Common myeloid progenitor, CD34-positive (primary cell): Measurements from ENCODE around the gene KLHL2.

Experiments
- CTCF ChIA-PET: fragments of 350-600 bp; sonication (Branson Sonifier 250); formaldehyde crosslinking; loops from one replicate; lab custom pipeline; 2021; ENCODE audit warnings: antibody characterized with exemption; lab: Charles Lee
- POLR2A ChIA-PET: fragments of 350-600 bp; sonication (Branson Sonifier 250); formaldehyde crosslinking; loops from one replicate; lab custom pipeline; 2021; ENCODE audit warnings: antibody characterized with exemption; lab: Charles Lee
- DNase-seq, 3 donors: peaks; one replicate each; pipeline versions ENCODE4 v3.0.0 to v3.0.0-alpha.2; 2013
- H3K27ac ChIP-seq, 2 experiments: 1 replicate in 1 of 2; 2 replicates in 1 of 2; pipeline ENCODE4 v1.7.0; 2013; ENCODE audit warnings: inconsistent platforms in 2 of 2, low read length in 2 of 2, mild to moderate bottlenecking in 2 of 2, low read depth in 1 of 2, moderate library complexity in 1 of 2; ENCODE audit not compliant: severe bottlenecking in 2 of 2, insufficient read depth in 1 of 2, poor library complexity in 1 of 2
- H3K27me3 ChIP-seq, 5 experiments: replicated peaks in 2 of 5; 1 replicate in 3 of 5; 2 replicates in 2 of 5; pipeline versions ENCODE4 v1.6.1 to v1.7.0; 2013; ENCODE audit warnings: low read length in 4 of 5, mild to moderate bottlenecking in 2 of 5, moderate library complexity in 2 of 5, inconsistent platforms in 1 of 5; ENCODE audit not compliant: insufficient read depth in 5 of 5, control insufficient read depth in 4 of 5
- H3K36me3 ChIP-seq, 4 experiments: 1 replicate in 2 of 4; 2 replicates in 2 of 4; pipeline versions ENCODE4 v1.6.1 to v1.7.0; 2013; ENCODE audit warnings: low read length in 3 of 4, control low read depth in 1 of 4, mild to moderate bottlenecking in 1 of 4; ENCODE audit not compliant: control insufficient read depth in 4 of 4, insufficient read depth in 4 of 4
- H3K4me1 ChIP-seq, 4 experiments: 1 replicate in 3 of 4; 2 replicates in 1 of 4; pipeline versions ENCODE4 v1.6.1 to v1.7.1; 2013; ENCODE audit warnings: low read length in 3 of 4, mild to moderate bottlenecking in 3 of 4, control low read depth in 1 of 4, inconsistent platforms in 1 of 4, moderate library complexity in 1 of 4; ENCODE audit not compliant: control insufficient read depth in 4 of 4, insufficient read depth in 4 of 4; ENCODE audit errors: control extremely low read depth in 1 of 4
- H3K4me3 ChIP-seq, 7 experiments: 1 replicate in 4 of 7; 2 replicates in 3 of 7; pipeline versions ENCODE4 v1.5.1 to v1.7.0; 2013; ENCODE audit warnings: mild to moderate bottlenecking in 7 of 7, low read length in 6 of 7, moderate library complexity in 6 of 7, inconsistent platforms in 2 of 7, low read depth in 2 of 7, control low read depth in 1 of 7; ENCODE audit not compliant: insufficient read depth in 4 of 7, control insufficient read depth in 1 of 7; ENCODE audit errors: extremely low read depth in 1 of 7
- H3K9me3 ChIP-seq, 5 experiments: 1 replicate in 4 of 5; 2 replicates in 1 of 5; pipeline versions ENCODE4 v1.6.1 to v1.7.1; 2013; ENCODE audit warnings: low read length in 4 of 5, mild to moderate bottlenecking in 2 of 5, inconsistent platforms in 1 of 5, low read depth in 1 of 5, moderate library complexity in 1 of 5; ENCODE audit not compliant: control insufficient read depth in 4 of 5, insufficient read depth in 2 of 5; ENCODE audit errors: control extremely low read depth in 1 of 5
- WGBS: methylation state at CpG from one replicate; pipeline ENCODE4 v1.1.5; 2013; ENCODE audit not compliant: insufficient coverage; 5-methylcytosine and 5-hydroxymethylcytosine counted together

The KLHL2 gene

DNA sequence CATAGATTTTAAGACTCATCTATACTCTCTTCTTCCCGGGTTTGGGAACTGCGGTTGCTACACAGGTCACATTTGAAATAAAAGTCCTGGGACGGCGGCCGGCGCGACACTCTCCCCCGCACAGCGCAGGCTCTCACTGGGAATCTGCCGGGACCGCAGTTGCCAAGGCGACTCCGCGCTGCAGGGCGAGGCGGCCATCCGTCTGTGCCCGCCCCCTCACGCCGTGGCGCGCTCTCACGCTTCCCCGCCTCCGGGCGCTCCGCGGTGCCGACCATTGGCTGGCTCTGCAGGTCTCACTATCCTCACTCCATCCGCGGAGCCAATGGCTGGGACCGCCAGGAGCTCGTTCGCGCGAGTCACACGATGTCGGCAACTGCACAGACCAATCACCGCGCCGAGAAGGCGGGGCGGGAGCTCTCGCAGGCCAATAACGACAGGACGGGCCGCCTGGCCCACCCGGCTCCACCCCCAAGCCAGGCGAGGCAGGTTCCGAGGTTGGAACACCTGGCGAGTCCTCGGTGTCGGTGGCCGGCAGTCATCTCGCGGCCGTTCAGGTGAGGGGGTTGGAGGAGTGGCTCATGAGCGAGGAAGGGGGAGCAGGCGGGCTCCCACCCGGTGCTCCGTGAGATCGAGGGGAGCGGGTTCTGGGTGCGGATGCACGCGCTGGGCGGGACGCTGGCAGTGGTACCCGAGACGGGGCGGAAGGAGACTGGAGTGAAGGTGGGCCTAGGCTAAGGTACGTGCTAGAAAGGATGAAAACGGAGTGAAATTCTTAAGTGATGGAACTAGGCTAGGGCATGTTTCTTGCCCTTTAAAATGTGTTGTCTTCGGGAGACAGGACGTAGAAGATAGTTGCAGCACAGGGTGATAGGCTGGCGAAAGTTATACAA is 120.1 kb downstream of the KLHL2 start, which contains the start of gene MSMO1:
Gene MSMO1, plus strand, starts transcription at position 459 of the 890 bp plus-strand sequence. CDS start 5,702 bp downstream, outside the sequence.
- peak; percentile 98 to 99 (median 99) for DNase-seq
- Histone ChIP-seq H3K36me3 (peaks cover 0 to 35% (median 3%) of the 10 kb centered on the region in 4 experiments), H3K27me3 (no peaks in the 10 kb centered on the region), H3K4me3 (peak within 1 kb of the TSS; percentile 82 to 98 (median 96)), H3K27ac (peak within 1 kb of the TSS; percentile 79 to 94), H3K9me3 (peaks cover 0 to 3% (median 0%) of the 10 kb centered on the region in 5 experiments), H3K4me1 (peaks cover 16 to 45% (median 23%) of the 10 kb centered on the region in 4 experiments)
- POLR2A ChIA-PET, result interaction anchor here (0.7 kb wide), 1 partner anchor 28 kb away, joined by 3 read pairs; no protein-coding TSS in a partner anchor
- WGBS, result under 1% methylated on average over 69 of the region's 76 CpGs
- CTCF ChIA-PET, result interaction anchor here (1.2 to 2.8 kb wide), 5 partner anchors 9 to 215 kb away, joined by 3 to 15 read pairs (median 5); partner anchors contain the start of gene TMEM192

DNA sequence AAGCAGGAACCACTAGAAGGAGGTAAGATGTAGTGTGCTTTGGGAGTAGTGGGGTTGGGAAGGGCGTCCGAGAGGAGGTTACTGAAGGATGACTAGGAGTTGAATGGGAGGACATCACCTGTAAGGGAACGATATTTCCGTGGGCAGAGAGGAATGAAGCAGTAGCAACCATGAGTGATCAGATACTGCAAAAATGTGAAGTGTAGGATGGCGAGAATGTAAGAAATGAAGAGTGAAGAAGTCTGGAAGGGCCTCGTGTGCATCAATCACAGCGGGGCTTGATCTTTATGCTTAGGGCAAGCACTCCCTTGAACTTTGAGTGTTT is 120.7 kb downstream of the KLHL2 start:
- H3K9me3 ChIP-seq, result peaks cover 0 to 3% (median 0%) of the 10 kb centered on the region in 5 experiments
- H3K27ac ChIP-seq, result peak overlapping the region; percentile 56 to 89
- H3K4me1 ChIP-seq, result peaks cover 16 to 50% (median 23%) of the 10 kb centered on the region in 4 experiments
- H3K27me3 ChIP-seq, result no peaks in the 10 kb centered on the region
- 2% methylated on average over 7 of the region's 7 CpGs for WGBS
- ChIA-PET CTCF (interaction anchor here (1.9 to 2.4 kb wide), 3 partner anchors 9 to 215 kb away, joined by 4 to 6 read pairs (median 5); partner anchors contain the start of gene TMEM192), POLR2A (no interaction called here)
- H3K4me3 ChIP-seq, result peak overlapping the region; percentile 77 to 98 (median 96)
- no peak for DNase-seq
- H3K36me3 ChIP-seq, result peaks cover 0 to 38% (median 3%) of the 10 kb centered on the region in 4 experiments

DNA sequence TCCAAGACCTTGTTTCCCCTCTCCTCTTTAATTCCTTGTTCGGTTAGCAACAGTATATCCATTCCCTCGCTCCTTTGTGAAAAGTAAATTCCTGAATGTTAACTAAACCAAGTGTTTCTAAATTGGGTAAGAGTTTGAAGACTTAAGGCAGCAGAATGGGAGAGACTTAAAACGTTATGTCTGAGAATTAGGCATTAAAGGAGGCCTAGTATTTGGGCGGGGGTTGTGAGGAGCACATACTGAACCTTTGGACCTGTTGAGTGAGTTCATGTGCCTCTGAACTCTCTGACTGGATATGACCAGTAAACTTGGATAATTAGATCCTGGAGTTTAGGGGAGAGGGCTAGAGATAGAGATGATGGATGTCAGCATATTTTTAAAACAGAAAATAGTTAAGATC is 121.3 kb downstream of the KLHL2 start:
- H3K4me3 ChIP-seq, result peak overlapping the region in 6 of 7 experiments; percentile 77 to 98 (median 96)

DNA sequence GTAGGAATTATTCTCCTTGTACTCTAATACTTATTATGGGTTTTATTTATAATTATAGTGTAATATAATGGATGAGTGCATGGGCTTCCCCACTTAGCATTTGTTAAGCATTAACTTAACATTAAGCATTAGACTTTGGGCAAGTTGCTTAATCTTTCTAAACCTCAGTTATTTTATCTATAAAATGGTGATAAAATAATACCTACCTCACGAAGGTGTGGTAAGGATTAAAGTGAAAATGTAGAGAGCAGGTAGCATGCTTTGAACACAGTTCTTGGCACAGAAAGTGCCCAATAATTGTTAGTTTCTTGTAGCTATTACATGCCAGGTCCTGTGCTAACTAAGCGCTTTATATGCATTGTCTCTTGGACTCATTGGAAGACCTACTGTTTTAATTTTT is 122.7 kb downstream of the KLHL2 start:
- no peak overlapping the region for H3K27ac ChIP-seq
- H3K4me1 ChIP-seq, result peaks cover 16 to 56% (median 23%) of the 10 kb centered on the region in 4 experiments
- H3K36me3 ChIP-seq, result peaks cover 0 to 48% (median 12%) of the 10 kb centered on the region in 4 experiments
- WGBS, result 100% methylated on average over 2 of the region's 2 CpGs
- H3K27me3 ChIP-seq, result no peaks in the 10 kb centered on the region
- no peak for DNase-seq
- ChIA-PET CTCF (interaction anchor here (1.2 to 2.0 kb wide), 2 partner anchors 11 to 13 kb away, joined by 3 to 5 read pairs; no protein-coding TSS in a partner anchor), POLR2A (interaction anchor here (0.6 kb wide), 1 partner anchor 108 kb away, joined by 5 read pairs; no protein-coding TSS in a partner anchor)
- H3K4me3 ChIP-seq, result peak overlapping the region in 2 of 7 experiments; percentile 9 to 96
- H3K9me3 ChIP-seq, result peaks cover 0 to 3% (median 0%) of the 10 kb centered on the region in 5 experiments

More for the DNA sequence above, 121.3 kb downstream of the KLHL2 start:
- Histone ChIP-seq H3K9me3 (peaks cover 0 to 3% (median 0%) of the 10 kb centered on the region in 5 experiments), H3K4me1 (peaks cover 16 to 51% (median 23%) of the 10 kb centered on the region in 4 experiments), H3K27ac (peak overlapping the region in 1 of 2 experiments; percentile 89), H3K36me3 (peaks cover 0 to 43% (median 5%) of the 10 kb centered on the region in 4 experiments), H3K27me3 (no peaks in the 10 kb centered on the region)
- ChIA-PET CTCF (interaction anchor here (1.2 to 2.4 kb wide), 4 partner anchors 10 to 216 kb away, joined by 3 to 6 read pairs (median 4); partner anchors contain the start of gene TMEM192), POLR2A (no interaction called here)
- 58% methylated on average over 2 of the region's 4 CpGs for WGBS
- DNase-seq, result no peak

DNA sequence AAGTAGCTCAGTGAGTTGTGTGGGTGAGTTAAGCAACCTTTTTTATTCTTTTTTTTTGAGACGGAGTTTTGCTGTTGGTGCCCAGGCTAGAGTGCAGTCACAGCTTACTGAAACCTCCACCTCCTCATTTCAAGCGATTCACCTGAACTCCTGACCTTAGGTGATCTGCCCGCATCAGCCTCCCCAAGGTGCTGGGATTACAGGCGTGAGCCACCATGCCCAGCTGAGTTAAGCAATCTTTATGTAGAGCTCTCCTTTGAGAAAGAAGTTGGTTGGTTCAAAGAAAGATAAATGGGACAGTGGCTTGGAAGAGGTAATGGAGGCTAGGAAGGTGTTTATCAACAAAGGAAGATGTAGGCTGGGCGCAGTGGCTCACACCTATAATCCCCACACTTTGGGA is 123.3 kb downstream of the KLHL2 start:
- Histone ChIP-seq H3K27me3 (no peaks in the 10 kb centered on the region), H3K9me3 (no peaks in the 10 kb centered on the region), H3K27ac (peak overlapping the region in 1 of 2 experiments; percentile 38), H3K4me1 (peaks cover 16 to 56% (median 23%) of the 10 kb centered on the region in 4 experiments), H3K4me3 (peak overlapping the region in 1 of 7 experiments; percentile 96), H3K36me3 (peaks cover 2 to 54% (median 14%) of the 10 kb centered on the region in 4 experiments)
- ChIA-PET CTCF (interaction anchor here (1.2 to 1.4 kb wide), 2 partner anchors 13 to 200 kb away, joined by 3 read pairs; no protein-coding TSS in a partner anchor), POLR2A (interaction anchor here (0.7 kb wide), 1 partner anchor 233 kb away, joined by 7 read pairs; no protein-coding TSS in a partner anchor)
- DNase-seq, result no peak
- 97% methylated on average over 3 of the region's 5 CpGs for WGBS

DNA sequence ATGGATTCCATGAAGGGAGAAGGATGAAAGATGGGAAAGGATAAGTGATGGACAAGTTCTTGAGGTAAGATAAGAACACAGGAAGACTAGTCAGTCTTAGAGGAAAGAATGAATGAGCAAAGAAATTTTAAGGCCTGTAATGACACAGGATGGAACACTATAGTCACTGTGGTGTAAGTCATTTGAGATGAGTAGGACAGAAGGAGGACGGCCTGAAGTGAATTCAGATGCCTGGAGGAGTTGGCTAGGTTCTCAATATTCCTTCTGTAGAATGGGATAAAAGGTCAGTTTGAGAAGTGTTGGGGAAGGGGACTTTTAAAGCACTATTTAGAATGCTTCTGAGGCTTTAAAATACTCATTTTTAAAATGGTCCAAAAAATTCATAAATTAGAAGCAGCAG is 124.0 kb downstream of the KLHL2 start:
- ChIA-PET CTCF (interaction anchor here (1.4 kb wide), 1 partner anchor 200 kb away, joined by 3 read pairs; no protein-coding TSS in a partner anchor), POLR2A (interaction anchor here (0.7 kb wide), 1 partner anchor 234 kb away, joined by 7 read pairs; no protein-coding TSS in a partner anchor)
- H3K36me3 ChIP-seq, result peaks cover 3 to 56% (median 14%) of the 10 kb centered on the region in 4 experiments
- DNase-seq, result peak in 2 of 3 donors; percentile 17 to 26
- H3K4me1 ChIP-seq, result peaks cover 12 to 49% (median 17%) of the 10 kb centered on the region in 4 experiments
- 71% methylated on average over 1 of the region's 1 CpG for WGBS
- H3K27me3 ChIP-seq, result no peaks in the 10 kb centered on the region
- peak overlapping the region in 1 of 7 experiments; percentile 96 for H3K4me3 ChIP-seq
- no peak overlapping the region for H3K27ac ChIP-seq
- no peaks in the 10 kb centered on the region for H3K9me3 ChIP-seq
